NCI-H187 treated with DMSO at 0.1 percent for 48 hours (cell line): ENCODE results near the gene MRGPRD.

Source experiments
- DNase-seq: peaks from one replicate; lab custom pipeline; 2025; lab: John Stamatoyannopoulos, UW

MRGPRD gene

DNA sequence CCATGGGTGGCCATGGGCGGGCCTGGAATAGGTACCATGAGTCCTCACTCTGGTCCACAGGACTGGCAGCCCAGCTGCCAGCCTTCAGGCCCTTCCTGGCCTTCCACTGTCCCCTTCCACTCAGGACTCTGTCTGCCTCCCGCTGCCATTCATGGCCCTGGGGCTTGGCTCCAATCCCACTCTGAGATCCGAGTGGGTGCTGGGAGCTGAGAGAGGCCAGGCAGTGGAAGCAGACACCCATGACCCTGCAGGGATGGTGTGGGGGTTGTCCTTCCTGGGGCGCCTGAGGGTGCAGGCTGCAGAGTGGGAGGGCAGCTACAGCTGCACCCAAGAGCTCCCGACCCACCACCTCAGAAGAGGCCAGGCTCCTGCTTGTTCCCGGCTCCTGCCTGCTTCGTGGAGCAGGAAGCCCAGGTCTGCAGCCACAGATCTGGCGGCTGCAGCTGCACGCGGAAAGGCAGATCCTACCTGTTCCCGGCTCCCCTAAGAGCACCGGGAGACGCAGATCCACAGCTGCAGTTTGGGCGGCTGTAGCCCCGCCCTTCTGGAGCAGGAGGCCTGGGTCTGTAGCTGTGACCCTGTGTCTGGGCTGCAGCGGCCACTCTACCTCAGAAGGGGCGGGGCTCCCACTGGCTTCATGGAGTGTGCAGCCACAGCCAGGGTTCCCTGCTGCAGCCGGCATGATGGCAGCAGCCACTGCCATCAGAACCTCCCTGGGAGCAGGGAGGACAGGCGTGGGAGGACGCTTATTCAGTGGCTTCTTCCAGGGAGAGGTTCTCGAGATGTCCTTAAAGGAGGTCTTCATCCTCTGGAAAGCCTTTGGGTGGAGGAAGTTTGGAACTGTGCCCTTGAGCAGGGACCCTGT, 49.6 kb downstream of the MRGPRD start:
- no peak for DNase-seq
